ENCODE results near the gene LENG8.

Gene LENG8

GRCh38 chr19:54415208-54415900 is 33.6 kb upstream of the LENG8 start, which contains the start of gene TTYH1:
TSS of gene TTYH1 (plus strand) at chr19:54415464. CDS start at chr19:54415553, 89 bp downstream.
- H3K9ac ChIP-seq: peak within 1 kb of the TSS; percentile 29 to 82 (median 66); a peak in 19 of 22 replicates
- H4K20me1 ChIP-seq: no peaks in the 10 kb centered on the region
- peak within 1 kb of the TSS in 7 of 11 experiments; percentile 35 to 67 (median 51); a peak in 12 of 22 replicates for H3K27ac ChIP-seq
- peak within 1 kb of the TSS; percentile 35 to 73 (median 64) for H3K4me3 ChIP-seq
- H3K9me3 ChIP-seq (replicated peaks in 1 of 11): no peaks in the 10 kb centered on the region
- peaks cover 11 to 27% (median 21%) of the 10 kb centered on the region in 11 experiments for H3K27me3 ChIP-seq
- peaks cover 32 to 59% (median 56%) of the 10 kb centered on the region in 10 experiments for H3K4me1 ChIP-seq
- no peaks in the 10 kb centered on the region for H3K36me3 ChIP-seq
- peak within 1 kb of the TSS; percentile 84 to 100 (median 99) for H3K4me2 ChIP-seq
- no peak for TF ChIP-seq Cebpa-rat (IDR thresholded peaks at IDR 0.05)

DNA sequence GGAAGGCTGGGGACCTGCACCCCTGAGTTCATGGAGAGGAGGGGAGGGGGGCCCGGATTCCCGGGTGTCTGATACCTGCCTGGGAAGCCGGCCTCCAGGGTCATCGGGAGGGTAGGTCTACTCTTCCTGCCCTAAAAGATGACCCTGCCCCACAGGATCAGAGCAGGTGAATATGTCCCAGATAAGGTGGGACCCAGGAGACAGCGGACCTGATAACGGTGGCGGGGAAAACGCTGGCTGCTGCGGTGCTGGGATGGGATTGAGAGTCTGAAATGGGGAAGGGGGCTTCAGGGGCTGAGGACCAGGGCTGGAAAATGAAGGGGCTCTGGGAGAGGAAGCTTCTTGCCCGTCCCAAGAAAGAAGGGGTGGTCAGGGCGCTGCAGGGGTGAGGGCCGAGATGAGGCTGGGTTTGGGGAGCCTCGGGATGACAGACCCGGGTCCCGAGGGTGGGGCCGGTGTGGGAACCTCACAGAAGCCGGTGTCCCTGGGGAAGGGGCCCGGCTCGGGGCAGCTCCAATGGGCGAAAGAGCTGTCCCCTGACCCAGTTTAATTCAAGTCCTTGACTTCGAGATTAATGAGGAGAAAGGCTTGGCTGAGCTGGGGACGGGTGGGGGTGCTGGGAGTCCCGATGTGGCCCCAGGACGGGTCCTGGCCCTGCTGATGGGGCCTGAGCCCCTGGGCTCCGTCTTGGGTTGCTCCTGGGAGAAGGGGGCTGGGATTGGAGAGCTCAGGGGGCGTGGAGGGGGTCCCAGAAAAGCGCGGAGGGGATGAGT is 32.9 kb upstream of the LENG8 start:
- H3K9ac ChIP-seq: peak overlapping the region in 10 of 11 experiments; percentile 29 to 82 (median 68); a peak in 18 of 22 replicates
- no peaks in the 10 kb centered on the region for H4K20me1 ChIP-seq
- H3K27ac ChIP-seq: peak overlapping the region in 7 of 11 experiments; percentile 35 to 67 (median 51); a peak in 10 of 22 replicates
- H3K4me2 ChIP-seq: peak overlapping the region; percentile 84 to 100 (median 99)
- H3K36me3 ChIP-seq: no peaks in the 10 kb centered on the region
- no peak for TF ChIP-seq Cebpa-rat (IDR thresholded peaks at IDR 0.05)
- H3K4me1 ChIP-seq: peaks cover 32 to 63% (median 61%) of the 10 kb centered on the region in 10 experiments
- no peaks in the 10 kb centered on the region for H3K9me3 ChIP-seq (replicated peaks in 1 of 11)
- H3K4me3 ChIP-seq: peak overlapping the region; percentile 35 to 73 (median 64)
- peaks cover 11 to 27% (median 21%) of the 10 kb centered on the region in 11 experiments for H3K27me3 ChIP-seq

DNA sequence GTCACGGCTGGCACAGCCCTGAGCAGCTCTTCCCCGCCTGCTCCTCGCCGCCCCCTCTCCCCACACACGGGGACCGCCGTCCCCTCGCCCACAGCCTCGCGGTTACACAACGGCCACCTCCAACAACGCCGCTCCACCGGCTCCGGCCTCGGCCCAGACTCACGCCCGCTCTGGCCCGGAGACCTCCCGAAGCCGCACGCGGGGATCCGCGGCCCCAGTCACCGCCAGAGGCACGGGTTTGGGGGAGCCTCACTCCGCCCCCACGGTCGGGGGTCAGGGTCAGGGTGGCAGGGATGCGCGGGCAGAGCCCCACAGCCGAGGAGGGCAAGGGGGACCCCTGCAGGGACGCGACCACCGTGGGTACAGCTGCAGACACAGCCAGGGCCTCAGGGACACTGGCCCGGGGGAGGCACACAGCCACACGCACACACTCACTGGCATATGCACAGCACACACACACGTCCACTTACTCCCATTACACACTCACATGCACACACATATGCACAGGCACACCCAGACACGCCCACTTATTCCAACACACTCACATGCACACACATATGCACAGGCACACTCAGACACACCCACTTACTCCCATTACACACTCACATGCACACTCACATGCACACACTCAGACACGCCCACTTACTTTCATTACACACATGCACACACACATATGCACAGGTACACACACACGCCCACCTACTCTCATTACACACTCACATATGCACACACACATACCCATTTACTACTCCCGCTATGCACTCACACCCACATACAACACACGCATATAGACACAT is 32.1 kb upstream of the LENG8 start:
- Histone ChIP-seq H3K9me3 (replicated peaks in 1 of 11) (no peaks in the 10 kb centered on the region), H3K27ac (no peak overlapping the region; a peak in 1 of 22 replicates), H3K36me3 (no peaks in the 10 kb centered on the region), H3K27me3 (peaks cover 11 to 27% (median 21%) of the 10 kb centered on the region in 11 experiments), H4K20me1 (no peaks in the 10 kb centered on the region), H3K9ac (peak overlapping the region in 4 of 11 experiments; percentile 74 to 82 (median 78); a peak in 6 of 22 replicates), H3K4me2 (peak overlapping the region; percentile 61 to 100 (median 99)), H3K4me3 (peak overlapping the region in 1 of 10 experiments; percentile 70; a peak in 1 of 20 replicates), H3K4me1 (peaks cover 32 to 69% (median 61%) of the 10 kb centered on the region in 10 experiments)
- no peak for TF ChIP-seq Cebpa-rat (IDR thresholded peaks at IDR 0.05)

DNA sequence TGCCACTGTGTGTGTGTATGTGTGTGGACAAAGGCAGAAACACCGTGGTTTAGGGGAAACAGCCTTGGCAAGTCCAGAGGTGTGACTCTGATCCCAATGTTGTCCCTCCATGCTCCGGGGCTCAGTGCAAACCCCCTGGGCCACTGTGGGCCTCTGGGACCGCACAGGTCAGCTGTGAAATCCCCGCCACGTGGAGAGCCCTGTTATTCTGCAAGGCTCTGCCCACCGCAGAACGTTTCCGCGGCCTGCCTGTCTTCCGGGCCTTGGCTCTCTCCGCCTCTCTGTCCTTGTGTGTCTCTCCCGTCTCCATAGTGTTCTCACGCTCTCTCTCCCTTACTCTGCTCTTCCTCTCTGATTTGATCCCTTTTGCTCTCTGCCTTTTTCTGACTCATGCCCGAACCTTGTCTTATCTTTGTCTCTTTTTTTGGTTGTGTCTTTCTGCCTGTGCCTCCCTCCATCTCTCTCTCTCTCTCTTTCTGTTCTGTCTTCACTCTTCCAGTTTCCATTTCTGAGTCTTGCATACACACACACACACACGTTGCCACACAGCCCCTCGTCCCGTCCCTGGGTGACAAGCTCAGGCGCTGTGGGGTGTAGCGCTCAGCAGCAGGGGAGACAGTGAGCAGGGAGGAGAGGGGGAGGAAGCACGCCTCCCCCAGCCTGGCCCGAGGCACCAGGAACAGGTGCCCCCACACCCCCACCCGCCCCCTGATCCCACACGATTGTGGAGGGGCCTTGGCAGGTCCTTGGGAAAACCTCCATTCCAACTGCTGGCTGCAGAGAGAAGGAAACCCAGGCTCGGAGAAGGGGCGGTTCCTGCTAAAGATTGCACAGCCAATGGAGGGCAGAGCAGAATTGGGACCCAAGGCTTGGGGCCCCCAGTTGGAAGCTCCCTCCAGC is 30.7 kb upstream of the LENG8 start:
- no peaks in the 10 kb centered on the region for H3K36me3 ChIP-seq
- no peaks in the 10 kb centered on the region for H3K9me3 ChIP-seq (replicated peaks in 1 of 11)
- H4K20me1 ChIP-seq: no peaks in the 10 kb centered on the region
- H3K4me2 ChIP-seq: peak overlapping the region; percentile 61 to 100 (median 99)
- H3K4me1 ChIP-seq: peaks cover 32 to 74% (median 62%) of the 10 kb centered on the region in 10 experiments
- H3K27me3 ChIP-seq: peaks cover 11 to 27% (median 21%) of the 10 kb centered on the region in 11 experiments
- H3K27ac ChIP-seq: peak overlapping the region in 9 of 11 experiments; percentile 59 to 79 (median 68); a peak in 18 of 22 replicates
- TF ChIP-seq Cebpa-rat (IDR thresholded peaks at IDR 0.05): peak in 4 of 11 experiments; percentile 20 to 72 (median 33); a peak in 4 of 22 replicates
- peak overlapping the region in 6 of 10 experiments; percentile 4 to 42 (median 27); a peak in 6 of 20 replicates for H3K4me3 ChIP-seq
- peak overlapping the region in 10 of 11 experiments; percentile 1 to 70 (median 56); a peak in 19 of 22 replicates for H3K9ac ChIP-seq

DNA sequence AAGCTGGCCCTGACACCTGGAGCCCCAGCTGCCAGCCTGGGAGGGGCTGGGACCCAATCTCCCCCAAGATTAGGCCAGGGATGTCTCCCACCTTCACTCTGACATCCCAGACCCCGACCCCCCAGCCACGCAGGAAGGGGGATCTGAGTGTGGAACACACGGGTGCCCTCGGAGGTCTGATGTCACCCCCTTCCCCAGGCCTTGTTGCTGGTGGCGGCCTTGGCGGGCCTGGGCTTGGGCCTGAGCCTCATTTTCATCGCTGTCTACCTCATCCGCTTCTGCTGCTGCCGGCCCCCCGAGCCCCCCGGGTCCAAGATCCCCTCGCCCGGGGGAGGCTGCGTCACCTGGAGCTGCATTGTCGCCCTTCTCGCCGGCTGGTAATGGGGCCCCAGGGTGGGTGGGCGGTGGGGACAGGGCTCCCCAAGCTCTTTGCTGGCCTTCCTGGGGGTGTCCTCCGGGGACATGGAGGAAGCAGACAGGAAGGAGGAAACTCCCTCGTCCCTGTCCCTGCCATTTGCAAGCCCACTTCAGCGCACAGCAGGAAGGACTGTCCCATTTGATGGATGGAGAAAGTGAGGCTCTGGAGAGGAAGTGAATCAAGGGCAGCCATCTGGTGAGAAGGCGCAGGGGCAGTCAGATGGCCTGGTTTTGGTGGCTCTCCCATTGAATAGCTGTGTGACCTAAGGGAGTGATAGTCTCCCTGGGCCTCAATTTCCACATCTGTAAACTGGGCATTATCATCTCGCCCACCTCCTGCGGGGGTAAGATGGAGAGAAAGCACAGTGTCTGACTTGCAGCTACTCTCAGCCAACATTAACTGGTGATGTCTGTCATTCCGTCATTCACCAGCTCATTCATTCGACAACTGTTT is 29.8 kb upstream of the LENG8 start:
- H3K4me3 ChIP-seq: no peak overlapping the region
- no peaks in the 10 kb centered on the region for H3K9me3 ChIP-seq (replicated peaks in 1 of 11)
- peak overlapping the region; percentile 61 to 100 (median 99) for H3K4me2 ChIP-seq
- peaks cover 11 to 27% (median 21%) of the 10 kb centered on the region in 11 experiments for H3K27me3 ChIP-seq
- TF ChIP-seq Cebpa-rat (IDR thresholded peaks at IDR 0.05): no peak
- H3K4me1 ChIP-seq: peaks cover 32 to 74% (median 62%) of the 10 kb centered on the region in 10 experiments
- H3K36me3 ChIP-seq: no peaks in the 10 kb centered on the region; a peak in 1 of 22 replicates
- H3K9ac ChIP-seq: peak overlapping the region in 8 of 11 experiments; percentile 3 to 70 (median 56); a peak in 5 of 22 replicates
- no peaks in the 10 kb centered on the region for H4K20me1 ChIP-seq
- H3K27ac ChIP-seq: peak overlapping the region in 9 of 11 experiments; percentile 17 to 79 (median 67); a peak in 15 of 22 replicates

GRCh38 chr19:54420068-54420382 is 29.0 kb upstream of the LENG8 start:
- peaks cover 32 to 66% (median 57%) of the 10 kb centered on the region in 10 experiments for H3K4me1 ChIP-seq
- H3K9ac ChIP-seq: peak overlapping the region in 2 of 11 experiments; percentile 25 to 31; a peak in 2 of 22 replicates
- H3K4me2 ChIP-seq: peak overlapping the region in 7 of 11 experiments; percentile 13 to 99 (median 47); a peak in 12 of 22 replicates

More at GRCh38 chr19:54420068-54420382, 29.0 kb upstream of the LENG8 start:
- no peaks in the 10 kb centered on the region; a peak in 1 of 22 replicates for H3K36me3 ChIP-seq
- TF ChIP-seq Cebpa-rat (IDR thresholded peaks at IDR 0.05): no peak
- H3K27ac ChIP-seq: peak overlapping the region in 2 of 11 experiments; percentile 28 to 45; a peak in 2 of 22 replicates
- H3K27me3 ChIP-seq: peaks cover 10 to 20% (median 13%) of the 10 kb centered on the region in 11 experiments
- H4K20me1 ChIP-seq: no peaks in the 10 kb centered on the region
- H3K4me3 ChIP-seq: no peak overlapping the region
- no peaks in the 10 kb centered on the region for H3K9me3 ChIP-seq (replicated peaks in 1 of 11)

Measured in BLaER1 treated with 17β-estradiol and CSF1 and Interleukin-3, amounts not matched to agents 10 nM and 100 nM (cell line).